Stimulated activated CD4-positive, alpha-beta T cell treated with anti-CD3 and anti-CD28 coated beads, Interleukin-12 subunit alpha, Interleukin-12 subunit beta, amount 100 ng/mL, for 24 hours (primary cell): Measurements from ENCODE around the gene IRS1.

Source experiments
- DNase-seq, 2 experiments: peaks; one replicate each; pipeline ENCODE4 v3.0.0-alpha.2; 2020; ENCODE audit warnings: low read depth in 2 of 2

Gene IRS1

GRCh38 chr2:226690461-226691024 lies 109.1 kb downstream of the IRS1 start:
- DNase-seq = no peak

GRCh38 chr2:226687641-226688253 lies 111.9 kb downstream of the IRS1 start:
- DNase-seq = no peak

- no peak for DNase-seq
These were observed 115.1 kb downstream of the IRS1 start for GRCh38 chr2:226684563-226684959.

GRCh38 chr2:226683944-226684562 lies 115.6 kb downstream of the IRS1 start:
- no peak for DNase-seq

- no peak for DNase-seq
These were observed 116.4 kb downstream of the IRS1 start for GRCh38 chr2:226683196-226683595.
